Hippocampal formation (tissue), 2 donors: ENCODE data around the gene LRRC41.
"Not testable (repeated sequence)": the region's sequence is repeated elsewhere in the genome, so short reads cannot be mapped to it uniquely, and the experiment has no call there.

Experiments
- DNase-seq, 2 donors: peaks; one replicate each; lab custom pipeline; 2025; lab: John Stamatoyannopoulos, UW

The LRRC41 gene, protein sequence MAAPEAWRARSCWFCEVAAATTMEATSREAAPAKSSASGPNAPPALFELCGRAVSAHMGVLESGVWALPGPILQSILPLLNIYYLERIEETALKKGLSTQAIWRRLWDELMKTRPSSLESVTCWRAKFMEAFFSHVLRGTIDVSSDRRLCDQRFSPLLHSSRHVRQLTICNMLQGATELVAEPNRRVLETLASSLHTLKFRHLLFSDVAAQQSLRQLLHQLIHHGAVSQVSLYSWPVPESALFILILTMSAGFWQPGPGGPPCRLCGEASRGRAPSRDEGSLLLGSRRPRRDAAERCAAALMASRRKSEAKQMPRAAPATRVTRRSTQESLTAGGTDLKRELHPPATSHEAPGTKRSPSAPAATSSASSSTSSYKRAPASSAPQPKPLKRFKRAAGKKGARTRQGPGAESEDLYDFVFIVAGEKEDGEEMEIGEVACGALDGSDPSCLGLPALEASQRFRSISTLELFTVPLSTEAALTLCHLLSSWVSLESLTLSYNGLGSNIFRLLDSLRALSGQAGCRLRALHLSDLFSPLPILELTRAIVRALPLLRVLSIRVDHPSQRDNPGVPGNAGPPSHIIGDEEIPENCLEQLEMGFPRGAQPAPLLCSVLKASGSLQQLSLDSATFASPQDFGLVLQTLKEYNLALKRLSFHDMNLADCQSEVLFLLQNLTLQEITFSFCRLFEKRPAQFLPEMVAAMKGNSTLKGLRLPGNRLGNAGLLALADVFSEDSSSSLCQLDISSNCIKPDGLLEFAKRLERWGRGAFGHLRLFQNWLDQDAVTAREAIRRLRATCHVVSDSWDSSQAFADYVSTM

GRCh38 chr1:46303038-46303871 lies at the start of gene LRRC41, which contains the start of gene UQCRH:
LRRC41 (minus strand) TSS chr1:46303616; CDS start chr1:46303322, 294 bp downstream.
UQCRH (plus strand) TSS chr1:46303698; CDS start chr1:46303767, 69 bp downstream.
- DNase-seq, result peak; percentile 93 to 96

- DNase-seq, result no peak
Observed at GRCh38 chr1:46352363-46352762, 48.9 kb upstream of the LRRC41 start.

- no peak for DNase-seq
Observed at GRCh38 chr1:46345281-46345680, 41.9 kb upstream of the LRRC41 start.

DNA sequence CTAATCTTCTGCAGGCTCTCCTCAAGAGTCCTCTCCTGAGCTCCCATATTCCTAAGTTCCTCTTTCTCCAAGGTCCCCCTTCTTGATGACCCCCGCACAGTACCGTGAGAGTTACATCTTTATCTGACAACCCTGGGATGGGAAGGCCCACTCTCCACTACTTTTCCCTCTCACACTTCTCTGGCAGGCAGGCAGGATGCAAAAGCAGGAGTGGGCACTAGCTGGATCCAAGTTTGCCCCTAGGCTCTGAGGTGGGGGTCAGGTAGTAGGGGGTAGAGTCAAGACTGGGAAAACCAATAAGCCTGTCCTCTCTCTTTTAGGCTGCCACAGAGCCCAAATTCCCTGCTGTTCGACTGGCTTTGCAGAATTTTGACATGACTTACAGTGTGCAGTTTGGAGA lies 41.1 kb upstream of the LRRC41 start:
- no peak for DNase-seq

- no peak for DNase-seq
Observed at GRCh38 chr1:46343705-46344104, 40.3 kb upstream of the LRRC41 start.

DNA sequence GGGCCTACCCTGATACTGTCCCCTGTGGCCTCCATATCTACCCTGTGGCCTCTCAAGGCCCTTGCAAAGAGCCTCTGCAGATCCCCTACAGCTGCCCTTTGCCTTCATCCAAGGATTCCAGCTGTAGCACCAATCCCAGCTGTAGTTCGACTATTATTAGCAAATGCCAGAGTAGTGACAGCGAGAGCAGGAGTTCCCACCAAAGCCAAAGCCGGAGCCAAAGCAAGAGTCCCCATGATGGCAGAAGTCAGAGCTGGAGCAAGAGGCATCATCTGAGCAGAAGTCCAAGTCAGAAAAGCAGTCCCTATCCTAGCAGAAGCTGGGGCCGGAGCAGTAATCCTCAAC lies 39.9 kb upstream of the LRRC41 start:
- no peak for DNase-seq

GRCh38 chr1:46342677-46343350 lies 39.4 kb upstream of the LRRC41 start:
- DNase-seq, result no peak

DNA sequence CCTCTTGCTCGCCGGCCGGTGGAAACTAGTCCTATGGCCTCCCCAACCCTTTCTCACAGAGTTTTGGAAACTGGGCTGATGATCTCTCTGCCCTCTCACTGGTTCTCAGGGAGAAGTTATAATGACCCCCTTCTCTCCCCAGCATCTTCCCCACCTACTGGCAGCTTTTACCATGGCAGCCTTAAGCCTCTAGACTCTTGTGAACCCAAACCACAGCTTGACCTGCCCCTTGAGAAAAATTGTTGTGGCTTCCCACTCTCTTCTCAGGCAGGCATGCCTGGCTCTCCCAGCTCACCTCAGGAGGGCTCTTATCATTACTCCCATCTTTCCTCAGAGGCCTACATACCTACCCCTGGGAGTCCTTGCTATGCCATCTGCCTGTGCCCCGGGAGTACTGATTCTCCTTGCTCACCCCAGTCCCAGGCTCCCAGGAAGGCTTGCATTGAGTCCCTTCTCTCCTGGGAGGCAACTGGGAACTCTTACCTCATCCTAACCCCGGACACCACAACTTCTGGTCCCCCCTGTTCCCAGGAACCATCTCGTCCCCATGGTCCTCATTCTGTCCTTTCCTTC lies 38.8 kb upstream of the LRRC41 start:
- no peak for DNase-seq

DNA sequence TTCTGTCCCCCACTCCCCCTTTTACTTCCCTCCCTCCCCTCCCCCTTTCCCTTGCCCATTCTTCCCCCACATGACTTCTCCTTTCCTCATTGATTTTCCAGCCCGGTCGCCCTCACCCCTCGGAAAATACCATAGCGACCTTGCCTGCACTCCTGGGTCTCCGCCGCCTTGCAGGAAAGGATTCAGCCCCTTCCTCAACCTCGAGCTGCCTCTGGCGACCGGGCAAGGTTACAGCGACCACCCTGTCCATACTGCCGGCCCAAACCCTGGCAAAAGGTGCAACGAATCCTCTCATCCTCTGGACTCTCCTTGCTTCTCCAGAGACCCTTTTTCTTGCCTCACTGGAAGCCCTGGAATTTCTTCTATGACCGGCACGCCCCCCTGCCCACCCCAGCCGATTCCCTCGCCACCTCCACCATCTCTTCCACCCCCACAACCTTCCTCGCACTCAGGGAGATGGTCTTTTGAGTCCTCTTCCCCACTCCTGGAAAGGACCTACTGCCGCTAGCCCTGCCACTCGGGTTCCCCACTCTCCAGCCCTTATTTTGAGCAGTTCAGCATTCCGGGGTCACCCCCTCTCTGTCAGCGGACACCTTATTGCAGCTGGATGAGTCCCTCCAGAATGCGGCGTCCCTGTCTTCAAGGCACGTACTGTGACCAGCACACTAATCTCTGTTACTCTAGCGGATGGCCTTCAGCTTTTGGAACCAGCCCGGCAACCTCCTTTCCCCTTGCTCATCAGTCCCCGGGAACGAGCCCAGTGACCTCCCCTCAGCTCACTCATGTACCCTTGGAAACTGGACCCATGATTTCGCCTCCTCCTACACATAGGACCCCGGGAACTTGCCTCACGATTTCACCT lies 38.0 kb upstream of the LRRC41 start:
- DNase-seq, result no peak

- peak; percentile 87 to 92 for DNase-seq
Observed at GRCh38 chr1:46340404-46341221, 37.2 kb upstream of the LRRC41 start, which contains the start of gene NSUN4. NSUN4 (plus strand) TSS chr1:46340807; CDS start chr1:46340827, 20 bp downstream.

GRCh38 chr1:46337409-46337808 lies 34.0 kb upstream of the LRRC41 start:
- not testable (repeated sequence) for DNase-seq

DNA sequence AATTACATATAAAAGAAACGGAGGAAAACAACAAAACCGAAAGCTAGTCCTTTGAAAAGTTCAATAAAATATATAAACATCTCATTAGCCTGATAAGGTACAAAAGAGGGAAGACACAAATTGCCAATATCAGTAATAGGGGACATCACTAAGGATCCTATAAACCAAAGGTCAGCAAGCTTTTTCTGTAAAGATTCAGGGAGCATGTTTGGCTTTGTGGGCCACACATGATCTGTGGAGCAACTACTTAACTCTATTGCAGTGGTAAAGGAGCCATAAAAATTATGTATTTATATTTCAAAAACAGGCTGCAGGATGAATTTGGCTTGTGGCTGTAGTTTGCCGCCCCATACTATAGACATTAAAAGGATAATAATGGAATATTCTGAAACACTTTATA lies 31.7 kb upstream of the LRRC41 start:
- no peak for DNase-seq

- no peak for DNase-seq
Observed at GRCh38 chr1:46334030-46334384, 30.6 kb upstream of the LRRC41 start.

GRCh38 chr1:46333300-46334029 lies 30.0 kb upstream of the LRRC41 start:
- peak in 1 of 2 donors; percentile 8 for DNase-seq

- not testable (repeated sequence) for DNase-seq
Observed at GRCh38 chr1:46331786-46332540, 28.5 kb upstream of the LRRC41 start.

DNA sequence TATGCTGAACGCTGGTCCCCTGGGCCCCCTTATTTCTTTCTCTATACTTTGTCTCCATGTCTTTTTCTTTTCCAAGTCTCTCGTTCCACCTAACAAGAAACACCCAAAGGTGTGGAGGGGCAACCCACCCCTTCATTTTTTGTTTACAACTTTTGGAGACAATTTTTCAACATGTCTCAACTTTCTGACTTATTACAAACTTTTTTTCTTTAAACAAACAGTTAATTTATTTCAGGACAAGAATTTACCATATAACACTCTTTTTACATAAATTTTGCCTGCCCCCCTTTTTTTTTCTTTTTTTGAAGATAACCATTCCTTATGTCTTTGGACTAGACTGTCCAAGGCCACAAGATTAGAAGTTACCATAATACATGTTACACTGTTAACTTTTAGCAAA lies 27.0 kb upstream of the LRRC41 start:
- not testable (repeated sequence) for DNase-seq

- DNase-seq, result not testable (repeated sequence)
Observed at GRCh38 chr1:46329807-46330206, 26.4 kb upstream of the LRRC41 start.

DNA sequence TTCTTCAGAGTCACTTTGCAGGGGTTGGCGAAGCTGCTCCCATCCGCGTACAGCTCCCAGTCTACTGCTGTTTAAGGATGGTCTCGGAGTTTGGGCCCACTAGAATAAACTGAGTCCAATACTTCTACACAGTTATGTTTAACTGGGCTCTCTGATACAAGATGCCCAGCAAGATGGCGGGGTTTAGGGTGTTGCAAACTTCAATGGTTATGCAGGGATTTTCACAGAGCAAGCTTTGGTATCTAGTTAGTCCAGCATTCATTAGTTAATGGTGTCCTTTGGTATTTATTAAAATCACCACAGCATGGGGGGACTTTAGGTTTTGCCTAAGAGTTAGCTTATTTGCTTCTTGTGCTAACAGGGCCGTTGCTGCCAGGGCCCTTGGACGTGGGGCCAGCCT lies 24.8 kb upstream of the LRRC41 start:
- not testable (repeated sequence) for DNase-seq
